HG03103 (cell line): ENCODE measurements around the gene DCDC2.
"Not testable (repeated sequence)": the region's sequence is repeated elsewhere in the genome, so short reads cannot be mapped to it uniquely, and the experiment has no call there.

ENCODE experiments used
- ATAC-seq: cut with Tn5 transposase; IDR thresholded peaks from one replicate; pipeline ENCODE4 v1.9.1; 2021; ENCODE audit warnings: low read depth; ENCODE audit not compliant: unreplicated experiment

DCDC2 gene

GRCh38 chr6:24157886-24158285 lies 200.0 kb downstream of the DCDC2 start:
- no peak for ATAC-seq

- no peak for ATAC-seq
Measured at GRCh38 chr6:24154121-24154520, 203.7 kb downstream of the DCDC2 start.

- ATAC-seq, result no peak
Measured at GRCh38 chr6:24152014-24152413, 205.8 kb downstream of the DCDC2 start.

GRCh38 chr6:24149836-24150235 lies 208.0 kb downstream of the DCDC2 start:
- ATAC-seq, result no peak

GRCh38 chr6:24149296-24149695 lies 208.6 kb downstream of the DCDC2 start:
- no peak for ATAC-seq

GRCh38 chr6:24148684-24149083 lies 209.2 kb downstream of the DCDC2 start:
- no peak for ATAC-seq

GRCh38 chr6:24148154-24148570 lies 209.7 kb downstream of the DCDC2 start:
- ATAC-seq, result no peak

- ATAC-seq, result no peak
Measured at GRCh38 chr6:24147511-24148153, 210.2 kb downstream of the DCDC2 start.

- no peak for ATAC-seq
Measured at GRCh38 chr6:24146871-24147270, 211.0 kb downstream of the DCDC2 start.

- no peak for ATAC-seq
Measured at GRCh38 chr6:24145690-24146131, 212.1 kb downstream of the DCDC2 start.

- ATAC-seq, result not testable (repeated sequence)
Measured at GRCh38 chr6:24142733-24143132, 215.1 kb downstream of the DCDC2 start.

- no peak for ATAC-seq
Measured at GRCh38 chr6:24140591-24140990, 217.3 kb downstream of the DCDC2 start.

- ATAC-seq, result no peak
Measured at GRCh38 chr6:24139639-24140038, 218.2 kb downstream of the DCDC2 start.

- no peak for ATAC-seq
Measured at GRCh38 chr6:24139080-24139479, 218.8 kb downstream of the DCDC2 start.

GRCh38 chr6:24131751-24132150 lies 226.1 kb downstream of the DCDC2 start:
- ATAC-seq, result no peak

- ATAC-seq, result no peak
Measured at GRCh38 chr6:24127316-24127715, 230.5 kb downstream of the DCDC2 start.

- ATAC-seq, result no peak
Measured at GRCh38 chr6:24126586-24127192, 231.2 kb downstream of the DCDC2 start.

GRCh38 chr6:24125980-24126379 lies 231.9 kb downstream of the DCDC2 start, which contains the start of gene NRSN1:
Gene NRSN1, plus strand, starts transcription at chr6:24126215. Its CDS starts 8,113 bp downstream, at chr6:24134328.
- no peak for ATAC-seq

GRCh38 chr6:24122139-24122538 lies 235.7 kb downstream of the DCDC2 start:
- ATAC-seq, result no peak
